Endothelial cell of umbilical vein (primary cell): Measurements from ENCODE around the gene COL5A1. TPM values are rescaled to one million over a fixed set of nuclear protein-coding genes. Genes with fewer than 3 reads are reported as not detected.

Experiments
- BruUV-seq: library from RNA; stranded (reverse); fragments of 400-500 nt; replicated peaks from 2 replicates; lab custom pipeline; 2021; lab: Mats Ljungman, UMichigan
- CTCF ChIA-PET: fragments of 300-600, 350-600 bp; sonication (Branson Sonifier 250); formaldehyde crosslinking; loops from one replicate; lab custom pipeline; 2021; ENCODE audit warnings: antibody characterized with exemption, inconsistent platforms; lab: Charles Lee
- POLR2A ChIA-PET: fragments of 300-600, 350-600 bp; sonication (Branson Sonifier 250); formaldehyde crosslinking; loops from one replicate; lab custom pipeline; 2021; ENCODE audit warnings: antibody characterized with exemption, inconsistent platforms; lab: Charles Lee
- DNase-seq: peaks from one replicate; pipeline ENCODE4 v3.0.0-alpha.2; 2011; ENCODE audit warnings: low read depth, low spot score
- FAIRE-seq: peaks from 2 replicates; lab custom pipeline; 2011; peaks lifted over from hg19 to GRCh38; lab: Jason Lieb, UNC
- H2AFZ ChIP-seq: 2 replicates; pipeline ENCODE4 v1.6.0; 2012; ENCODE audit warnings: low read depth, low read length, control low read depth, inconsistent platforms
- H3K27ac ChIP-seq: 2 replicates; pipeline ENCODE4 v1.5.1; 2011; ENCODE audit warnings: low read depth, mild to moderate bottlenecking, control low read depth, low read length, moderate library complexity; ENCODE audit not compliant: insufficient read depth
- H3K27me3 ChIP-seq, 2 experiments: 2 replicates each; pipeline versions ENCODE4 v1.6.0 to v1.6.1; 2011; ENCODE audit warnings: low read length in 2 of 2, mixed read lengths in 1 of 2; ENCODE audit not compliant: control insufficient read depth in 2 of 2, insufficient read depth in 2 of 2
- H3K36me3 ChIP-seq, 2 experiments: 2 replicates in 1 of 2; 3 replicates in 1 of 2; pipeline ENCODE4 v1.5.1; 2011; ENCODE audit warnings: low read length in 2 of 2, mild to moderate bottlenecking in 1 of 2, moderate library complexity in 1 of 2; ENCODE audit not compliant: control insufficient read depth in 2 of 2, insufficient read depth in 2 of 2; ENCODE audit errors: extremely low read depth in 1 of 2
- H3K4me1 ChIP-seq: 3 replicates; pipeline ENCODE4 v1.5.1; 2011; ENCODE audit warnings: mild to moderate bottlenecking, low read length; ENCODE audit not compliant: control insufficient read depth, insufficient read depth; ENCODE audit errors: extremely low read depth
- H3K4me2 ChIP-seq: 2 replicates; pipeline ENCODE4 v1.6.1; 2011; ENCODE audit warnings: low read length, control low read depth, mixed read lengths; ENCODE audit not compliant: insufficient read depth
- H3K4me3 ChIP-seq, 3 experiments: fragments of 200-600 bp in 1 of 3; sonication (generic), shearing (Covaris generic) in 1 of 3; replicated peaks in 1 of 3; 2 replicates each; pipeline ENCODE4 v1.5.1; 2011 to 2016; ENCODE audit warnings: control low read depth in 3 of 3, low read length in 3 of 3, mild to moderate bottlenecking in 2 of 3, inconsistent platforms in 1 of 3, low read depth in 1 of 3, moderate library complexity in 1 of 3; ENCODE audit not compliant: insufficient read depth in 1 of 3
- H3K79me2 ChIP-seq: 2 replicates; pipeline ENCODE4 v1.6.0; 2012; ENCODE audit warnings: low read length, inconsistent platforms; ENCODE audit not compliant: control insufficient read depth, insufficient read depth
- H3K9ac ChIP-seq: replicated peaks from 2 replicates; pipeline ENCODE3; 2011; ENCODE audit warnings: low read length, control low read depth; ENCODE audit not compliant: insufficient read depth; ENCODE audit errors: extremely low read depth
- H3K9me1 ChIP-seq: replicated peaks from 3 replicates; pipeline ENCODE4 v1.6.0; 2011; ENCODE audit warnings: mild to moderate bottlenecking, low read length; ENCODE audit not compliant: control insufficient read depth, insufficient read depth; ENCODE audit errors: extremely low read depth
- H3K9me3 ChIP-seq: replicated peaks from 2 replicates; pipeline ENCODE4 v1.5.1; 2012; ENCODE audit warnings: low read length, inconsistent platforms; ENCODE audit not compliant: control insufficient read depth, insufficient read depth
- H4K20me1 ChIP-seq: replicated peaks from 2 replicates; pipeline ENCODE3; 2011; ENCODE audit warnings: mild to moderate bottlenecking, low read length; ENCODE audit not compliant: control insufficient read depth, insufficient read depth; ENCODE audit errors: extremely low read depth
- EZH2 ChIP-seq: IDR thresholded peaks from 2 replicates; pipeline ENCODE4 v1.6.1; 2012; ENCODE audit warnings: borderline replicate concordance, low read depth, mild to moderate bottlenecking, moderate library complexity, low read length, inconsistent platforms; ENCODE audit not compliant: severe bottlenecking
- FOS ChIP-seq: IDR thresholded peaks from 2 replicates; pipeline ENCODE4 v1.6.1; 2011; ENCODE audit warnings: mild to moderate bottlenecking, low read length, moderate library complexity, borderline replicate concordance; ENCODE audit not compliant: insufficient read depth
- GATA2 ChIP-seq: IDR thresholded peaks from 2 replicates; pipeline ENCODE4 v1.7.0; 2011; ENCODE audit warnings: low read depth, mild to moderate bottlenecking, moderate library complexity, mixed read lengths, low read length; ENCODE audit not compliant: insufficient read length, insufficient read depth
- JUN ChIP-seq: IDR thresholded peaks from 2 replicates; pipeline ENCODE4 v1.6.1; 2011; ENCODE audit warnings: borderline replicate concordance, low read depth; ENCODE audit not compliant: insufficient read length, insufficient read depth
- MAX ChIP-seq: IDR thresholded peaks from 2 replicates; pipeline ENCODE4 v1.6.1; 2011; ENCODE audit not compliant: insufficient read depth, insufficient read length
- MYC ChIP-seq: IDR thresholded peaks from one replicate; pipeline ENCODE4 v1.6.1; 2011; ENCODE audit warnings: mild to moderate bottlenecking, low read depth, low read length
- POLR2A ChIP-seq: IDR thresholded peaks from 2 replicates; pipeline ENCODE4 v1.6.1; 2012; ENCODE audit warnings: low read depth, mild to moderate bottlenecking, control low read depth, low read length
- POLR2AphosphoS5 ChIP-seq: IDR thresholded peaks from 2 replicates; pipeline ENCODE4 v1.6.1; 2012; ENCODE audit warnings: low read depth, mild to moderate bottlenecking, control low read depth, low read length, moderate library complexity; ENCODE audit not compliant: insufficient read depth
- dilution Hi-C: fragments of 300-500 bp; cut with MboI; formaldehyde crosslinking; loops from one replicate; pipeline ENCODE4 v1.15.0; 2019; ENCODE audit warnings: low sequenced_read_pairs; ENCODE audit not compliant: extremely low pct_ligation_motif_present
- intact Hi-C: fragments of 100-400 bp; cut with micrococcal nuclease; formaldehyde crosslinking; loops from one replicate; pipeline ENCODE4 v1.10.0; 2022
- polyA plus RNA-seq, 4 experiments: library from polyadenylated mRNA; depleted of rRNA in 3 of 4; stranded (reverse) in 3 of 4; unstranded in 1 of 4; fragments of >200 nt; gene quantifications; 2 replicates each; pipeline versions ENCODE4 v1.2.1 to v1.2.3, GENCODE V29; 2011 to 2012; ENCODE audit warnings: missing spikeins in 1 of 4
- total RNA-seq: library from RNA; stranded (reverse); gene quantifications from 2 replicates; pipeline ENCODE4 v1.2.3, GENCODE V29; 2021
- TF ChIP-seq, protein P1 (sequence below), 2 donors: IDR thresholded peaks; 1 replicate in 1 of 2; 2 replicates in 1 of 2; pipeline ENCODE4 v1.5.1; 2011; ENCODE audit warnings: low read length in 2 of 2, mild to moderate bottlenecking in 2 of 2, moderate library complexity in 2 of 2, control low read depth in 1 of 2, inconsistent platforms in 1 of 2, low read depth in 1 of 2; ENCODE audit not compliant: insufficient read depth in 1 of 2; ENCODE audit errors: extremely low read depth in 1 of 2

The COL5A1 gene
- total and polyA plus RNA-seq, 2 donors (not counting 3 experiments of a cell fraction or from before 2014, with no cell fraction given), result 97.4 to 175 TPM

GRCh38 chr9:134629586-134630392 is 11.8 kb upstream of the COL5A1 start:
- no peaks in the 10 kb centered on the region for H3K36me3 ChIP-seq
- no TSS peak for BruUV-seq

More at GRCh38 chr9:134629586-134630392, 11.8 kb upstream of the COL5A1 start:
- no peaks in the 10 kb centered on the region for H3K9me1 ChIP-seq
- DNase-seq, result no peak
- dilution Hi-C loops, result no loop called here
- no peak for FAIRE-seq
- TF ChIP-seq POLR2A, result no peak
- no peak for TF ChIP-seq JUN
- no peak for TF ChIP-seq EZH2
- no peak for TF ChIP-seq MYC
- no peak for TF ChIP-seq POLR2AphosphoS5
- no peak for TF ChIP-seq FOS
- no peak for TF ChIP-seq MAX
- TF ChIP-seq, protein P1, sequence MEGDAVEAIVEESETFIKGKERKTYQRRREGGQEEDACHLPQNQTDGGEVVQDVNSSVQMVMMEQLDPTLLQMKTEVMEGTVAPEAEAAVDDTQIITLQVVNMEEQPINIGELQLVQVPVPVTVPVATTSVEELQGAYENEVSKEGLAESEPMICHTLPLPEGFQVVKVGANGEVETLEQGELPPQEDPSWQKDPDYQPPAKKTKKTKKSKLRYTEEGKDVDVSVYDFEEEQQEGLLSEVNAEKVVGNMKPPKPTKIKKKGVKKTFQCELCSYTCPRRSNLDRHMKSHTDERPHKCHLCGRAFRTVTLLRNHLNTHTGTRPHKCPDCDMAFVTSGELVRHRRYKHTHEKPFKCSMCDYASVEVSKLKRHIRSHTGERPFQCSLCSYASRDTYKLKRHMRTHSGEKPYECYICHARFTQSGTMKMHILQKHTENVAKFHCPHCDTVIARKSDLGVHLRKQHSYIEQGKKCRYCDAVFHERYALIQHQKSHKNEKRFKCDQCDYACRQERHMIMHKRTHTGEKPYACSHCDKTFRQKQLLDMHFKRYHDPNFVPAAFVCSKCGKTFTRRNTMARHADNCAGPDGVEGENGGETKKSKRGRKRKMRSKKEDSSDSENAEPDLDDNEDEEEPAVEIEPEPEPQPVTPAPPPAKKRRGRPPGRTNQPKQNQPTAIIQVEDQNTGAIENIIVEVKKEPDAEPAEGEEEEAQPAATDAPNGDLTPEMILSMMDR (IDR thresholded peaks at IDR 0.05; ENCODE audit: extremely low read depth in 1 of 2, insufficient read depth in 1 of 2, low read depth in 1 of 2, low read length in 2 of 2), result no peak
- TF ChIP-seq GATA2, result no peak
- no peaks in the 10 kb centered on the region for H3K9me3 ChIP-seq
- peaks cover 17% of the 10 kb centered on the region for H3K4me1 ChIP-seq
- ChIA-PET POLR2A (no interaction called here), CTCF (no interaction called here)
- H3K27ac ChIP-seq, result no peak overlapping the region
- intact Hi-C loops, result no loop called here
- H3K27me3 ChIP-seq, result no peaks in the 10 kb centered on the region
- no peak overlapping the region for H3K4me2 ChIP-seq
- no peak overlapping the region for H2AFZ ChIP-seq
- no peak overlapping the region for H3K4me3 ChIP-seq
- no peak overlapping the region for H3K9ac ChIP-seq
- no peaks in the 10 kb centered on the region for H3K79me2 ChIP-seq
- H4K20me1 ChIP-seq, result no peaks in the 10 kb centered on the region
